Adrenal gland (tissue), 5 donors: Measurements from ENCODE around the gene TPSG1.

Experiments
- CTCF ChIP-seq, 6 experiments: fragments of 450-650 bp in 4 of 6; fragments of 200-600 bp in 2 of 6; sonication (generic) in 1 of 6; IDR thresholded peaks; 1 replicate in 5 of 6; 2 replicates in 1 of 6; pipeline versions ENCODE4 v1.5.1 to v1.8.0; 2016 to 2021; ENCODE audit warnings: antibody characterized with exemption in 6 of 6, mild to moderate bottlenecking in 2 of 6, moderate library complexity in 1 of 6
- POLR2A ChIP-seq, 2 donors: fragments of 450-650 bp; IDR thresholded peaks; one replicate each; pipeline ENCODE4 v1.6.1; 2017; ENCODE audit warnings: antibody characterized with exemption in 2 of 2, mild to moderate bottlenecking in 2 of 2, moderate library complexity in 1 of 2
- donor health status: DM: no; HTN: no; CAD: no.

- TF ChIP-seq CTCF (IDR thresholded peaks at IDR 0.05) (no peak), POLR2A (IDR thresholded peaks at IDR 0.05) (no peak)
Observed at GRCh38 chr16:1265090-1265630, 40.1 kb upstream of the TPSG1 start.
